Liver (tissue), 9 donors: Measurements from ENCODE around the gene PGC. TPM values are rescaled to one million over a fixed set of nuclear protein-coding genes. Genes with fewer than 3 reads are reported as not detected.

Experiments used
- DNase-seq: peaks from one replicate; pipeline ENCODE4 v3.0.0-alpha.2; 2017; ENCODE audit warnings: low spot score
- H3K27ac ChIP-seq, 2 donors: one replicate each; pipeline ENCODE4 v1.7.0; 2013; ENCODE audit warnings: inconsistent platforms in 2 of 2, low read length in 2 of 2, control low read depth in 1 of 2, low read depth in 1 of 2, mild to moderate bottlenecking in 1 of 2
- H3K27me3 ChIP-seq, 4 donors: one replicate each; pipeline versions ENCODE4 v1.6.1 to v1.7.0; 2013; ENCODE audit warnings: low read length in 3 of 4, inconsistent platforms in 1 of 4, mild to moderate bottlenecking in 1 of 4, moderate library complexity in 1 of 4; ENCODE audit not compliant: control insufficient read depth in 4 of 4, insufficient read depth in 4 of 4
- H3K36me3 ChIP-seq, 4 donors: one replicate each; pipeline versions ENCODE4 v1.6.1 to v1.7.0; 2013; ENCODE audit warnings: low read length in 3 of 4, mild to moderate bottlenecking in 3 of 4, low read depth in 1 of 4, moderate library complexity in 1 of 4; ENCODE audit not compliant: control insufficient read depth in 4 of 4, insufficient read depth in 3 of 4
- H3K4me1 ChIP-seq, 4 donors: one replicate each; pipeline versions ENCODE4 v1.6.1 to v1.7.0; 2013; ENCODE audit warnings: low read length in 3 of 4, mild to moderate bottlenecking in 3 of 4, moderate library complexity in 1 of 4; ENCODE audit not compliant: control insufficient read depth in 4 of 4, insufficient read depth in 4 of 4
- H3K4me3 ChIP-seq, 3 donors: one replicate each; pipeline versions ENCODE4 v1.6.1 to v1.7.0; 2013; ENCODE audit warnings: low read length in 3 of 3, control low read depth in 1 of 3, low read depth in 1 of 3, mild to moderate bottlenecking in 1 of 3
- H3K9ac ChIP-seq, 2 donors: one replicate each; pipeline ENCODE4 v1.7.0; 2013; ENCODE audit warnings: low read length in 2 of 2, mild to moderate bottlenecking in 2 of 2, moderate library complexity in 2 of 2, control low read depth in 1 of 2, low read depth in 1 of 2
- H3K9me3 ChIP-seq, 4 donors: one replicate each; pipeline versions ENCODE4 v1.6.1 to v1.7.0; 2013; ENCODE audit warnings: low read length in 3 of 4; ENCODE audit not compliant: control insufficient read depth in 4 of 4
- EGR1 ChIP-seq, 2 donors: IDR thresholded peaks; 2 replicates each; pipeline ENCODE4 v1.6.1; 2016 to 2018; ENCODE audit warnings: antibody characterized with exemption in 2 of 2, low read depth in 2 of 2
- FOXA1 ChIP-seq: IDR thresholded peaks from 2 replicates; pipeline ENCODE4 v1.6.1; 2016; ENCODE audit warnings: antibody characterized with exemption
- FOXA2 ChIP-seq: IDR thresholded peaks from 2 replicates; pipeline ENCODE4 v1.6.1; 2016; ENCODE audit warnings: antibody characterized with exemption
- GABPA ChIP-seq, 2 donors: IDR thresholded peaks in 1 of 2; conservative IDR thresholded peaks in 1 of 2; 2 replicates each; pipeline ENCODE4 v1.6.1; 2016; ENCODE audit warnings: antibody characterized with exemption in 2 of 2, mild to moderate bottlenecking in 1 of 2, moderate library complexity in 1 of 2
- HNF4A ChIP-seq, 2 donors: conservative IDR thresholded peaks; 2 replicates each; pipeline ENCODE4 v1.6.1; 2016; ENCODE audit warnings: antibody characterized with exemption in 2 of 2, mild to moderate bottlenecking in 2 of 2
- HNF4G ChIP-seq: IDR thresholded peaks from 2 replicates; pipeline ENCODE4 v1.6.1; 2016; ENCODE audit warnings: antibody characterized with exemption
- JUND ChIP-seq, 2 donors: IDR thresholded peaks; 2 replicates each; pipeline ENCODE4 v1.6.1; 2016; ENCODE audit warnings: antibody characterized with exemption in 2 of 2
- RAD21 ChIP-seq, 2 donors: IDR thresholded peaks; 2 replicates each; pipeline ENCODE4 v1.6.1; 2016; ENCODE audit warnings: antibody characterized with exemption in 2 of 2, mild to moderate bottlenecking in 2 of 2
- RXRA ChIP-seq, 2 donors: IDR thresholded peaks; 2 replicates each; pipeline ENCODE4 v1.6.1; 2017 to 2018; ENCODE audit warnings: antibody characterized with exemption in 2 of 2, mild to moderate bottlenecking in 1 of 2
- SP1 ChIP-seq: IDR thresholded peaks from 2 replicates; pipeline ENCODE4 v1.6.1; 2018; ENCODE audit warnings: antibody characterized with exemption, mild to moderate bottlenecking
- TAF1 ChIP-seq: conservative IDR thresholded peaks from 2 replicates; pipeline ENCODE4 v1.6.1; 2016; ENCODE audit warnings: antibody characterized with exemption, mild to moderate bottlenecking
- WGBS: extraction: QIAGEN DNeasy Blood & Tissue Kit; methylation state at CpG from one replicate; pipeline ENCODE4 v1.1.7; 2013; 5-methylcytosine and 5-hydroxymethylcytosine counted together
- polyA plus RNA-seq, 2 donors: library from polyadenylated mRNA; stranded (reverse) in 1 of 2; unstranded in 1 of 2; fragments of 200-250 nt in 1 of 2; fragments of >200 nt in 1 of 2; fragmentation: Nextera tagmentation in 1 of 2; extraction: Ambion mirVana in 1 of 2; gene quantifications; one replicate each; pipeline versions ENCODE4 v1.2.1 to v1.2.3, GENCODE V29; 2013 to 2015
- total RNA-seq, 2 donors: library from RNA; depleted of rRNA; stranded (reverse); fragments of >200 nt; gene quantifications; one replicate each; pipeline ENCODE4 v1.2.3, GENCODE V29; 2014
- TF ChIP-seq, protein P1 (sequence below): IDR thresholded peaks from 2 replicates; pipeline ENCODE4 v1.6.1; 2016; ENCODE audit warnings: antibody characterized with exemption
- TF ChIP-seq, protein P2 (sequence below): IDR thresholded peaks from 2 replicates; pipeline ENCODE4 v1.6.1; 2016; ENCODE audit warnings: antibody characterized with exemption
- TF ChIP-seq, protein P3 (sequence below): IDR thresholded peaks from 2 replicates; pipeline ENCODE4 v1.6.1; 2016; ENCODE audit warnings: antibody characterized with exemption
- TF ChIP-seq, protein P4 (sequence below): IDR thresholded peaks from 2 replicates; pipeline ENCODE4 v1.6.1; 2016; ENCODE audit warnings: antibody characterized with exemption, mild to moderate bottlenecking
- TF ChIP-seq, protein P5 (sequence below): fragments of 150-350 bp; IDR thresholded peaks from 2 replicates; pipeline ENCODE4 v1.5.1; 2017; ENCODE audit warnings: improper control_type of control experiment, low read depth, low read length; ENCODE audit not compliant: missing input control
- donor health status: healthy.
- donor health status: healthy.
- donor health status: healthy.
- donor health status: healthy.
- donor health status: healthy.

PGC gene
- total and polyA plus RNA-seq, 4 donors: 0.05 to 0.18 TPM; not detected in 2

DNA sequence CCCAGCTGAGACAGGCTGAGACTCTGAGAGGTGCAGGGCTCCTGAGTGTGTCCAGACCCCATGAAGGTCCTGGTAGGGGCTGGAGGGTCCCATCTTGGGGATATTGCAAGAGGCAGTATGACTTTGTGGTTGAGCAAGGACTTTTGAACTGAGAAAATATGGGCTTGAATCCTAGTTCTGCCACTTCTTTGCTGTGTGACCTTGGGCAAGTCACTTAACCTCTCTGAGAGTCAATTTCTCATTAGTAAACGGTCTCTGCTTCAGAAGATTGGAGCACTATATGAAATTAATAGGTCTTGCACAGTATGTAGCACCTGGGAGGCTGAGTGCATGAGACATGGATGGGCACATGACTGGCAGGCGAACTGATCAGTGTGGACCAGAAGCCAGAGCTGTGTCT, 54.5 kb downstream of the PGC start:
- Histone ChIP-seq H3K27ac (no peak overlapping the region), H3K27me3 (no peaks in the 10 kb centered on the region), H3K36me3 (peaks cover 0 to 16% (median 2%) of the 10 kb centered on the region in 4 donors), H3K4me3 (no peak overlapping the region), H3K4me1 (no peaks in the 10 kb centered on the region), H3K9ac (no peak overlapping the region), H3K9me3 (no peaks in the 10 kb centered on the region)
- WGBS: 94% methylated on average over 2 of the region's 2 CpGs
- TF ChIP-seq EGR1 (IDR thresholded peaks at IDR 0.05; ENCODE audit: low read depth in 2 of 2): no peak
- TF ChIP-seq JUND (IDR thresholded peaks at IDR 0.05): no peak
- no peak for TF ChIP-seq SP1
- TF ChIP-seq, protein P1, sequence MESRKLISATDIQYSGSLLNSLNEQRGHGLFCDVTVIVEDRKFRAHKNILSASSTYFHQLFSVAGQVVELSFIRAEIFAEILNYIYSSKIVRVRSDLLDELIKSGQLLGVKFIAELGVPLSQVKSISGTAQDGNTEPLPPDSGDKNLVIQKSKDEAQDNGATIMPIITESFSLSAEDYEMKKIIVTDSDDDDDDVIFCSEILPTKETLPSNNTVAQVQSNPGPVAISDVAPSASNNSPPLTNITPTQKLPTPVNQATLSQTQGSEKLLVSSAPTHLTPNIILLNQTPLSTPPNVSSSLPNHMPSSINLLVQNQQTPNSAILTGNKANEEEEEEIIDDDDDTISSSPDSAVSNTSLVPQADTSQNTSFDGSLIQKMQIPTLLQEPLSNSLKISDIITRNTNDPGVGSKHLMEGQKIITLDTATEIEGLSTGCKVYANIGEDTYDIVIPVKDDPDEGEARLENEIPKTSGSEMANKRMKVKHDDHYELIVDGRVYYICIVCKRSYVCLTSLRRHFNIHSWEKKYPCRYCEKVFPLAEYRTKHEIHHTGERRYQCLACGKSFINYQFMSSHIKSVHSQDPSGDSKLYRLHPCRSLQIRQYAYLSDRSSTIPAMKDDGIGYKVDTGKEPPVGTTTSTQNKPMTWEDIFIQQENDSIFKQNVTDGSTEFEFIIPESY: no peak
- no peak for TF ChIP-seq HNF4G
- no peak for TF ChIP-seq TAF1
- TF ChIP-seq RXRA (IDR thresholded peaks at IDR 0.05): no peak
- TF ChIP-seq, protein P2, sequence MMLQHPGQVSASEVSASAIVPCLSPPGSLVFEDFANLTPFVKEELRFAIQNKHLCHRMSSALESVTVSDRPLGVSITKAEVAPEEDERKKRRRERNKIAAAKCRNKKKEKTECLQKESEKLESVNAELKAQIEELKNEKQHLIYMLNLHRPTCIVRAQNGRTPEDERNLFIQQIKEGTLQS: no peak
- no peak for TF ChIP-seq RAD21 (IDR thresholded peaks at IDR 0.05)
- no peak for TF ChIP-seq FOXA1
- TF ChIP-seq, protein P3, sequence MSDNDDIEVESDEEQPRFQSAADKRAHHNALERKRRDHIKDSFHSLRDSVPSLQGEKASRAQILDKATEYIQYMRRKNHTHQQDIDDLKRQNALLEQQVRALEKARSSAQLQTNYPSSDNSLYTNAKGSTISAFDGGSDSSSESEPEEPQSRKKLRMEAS: no peak
- no peak for TF ChIP-seq HNF4A (conservative IDR thresholded peaks at IDR 0.05)
- TF ChIP-seq FOXA2: no peak
- TF ChIP-seq, protein P4, sequence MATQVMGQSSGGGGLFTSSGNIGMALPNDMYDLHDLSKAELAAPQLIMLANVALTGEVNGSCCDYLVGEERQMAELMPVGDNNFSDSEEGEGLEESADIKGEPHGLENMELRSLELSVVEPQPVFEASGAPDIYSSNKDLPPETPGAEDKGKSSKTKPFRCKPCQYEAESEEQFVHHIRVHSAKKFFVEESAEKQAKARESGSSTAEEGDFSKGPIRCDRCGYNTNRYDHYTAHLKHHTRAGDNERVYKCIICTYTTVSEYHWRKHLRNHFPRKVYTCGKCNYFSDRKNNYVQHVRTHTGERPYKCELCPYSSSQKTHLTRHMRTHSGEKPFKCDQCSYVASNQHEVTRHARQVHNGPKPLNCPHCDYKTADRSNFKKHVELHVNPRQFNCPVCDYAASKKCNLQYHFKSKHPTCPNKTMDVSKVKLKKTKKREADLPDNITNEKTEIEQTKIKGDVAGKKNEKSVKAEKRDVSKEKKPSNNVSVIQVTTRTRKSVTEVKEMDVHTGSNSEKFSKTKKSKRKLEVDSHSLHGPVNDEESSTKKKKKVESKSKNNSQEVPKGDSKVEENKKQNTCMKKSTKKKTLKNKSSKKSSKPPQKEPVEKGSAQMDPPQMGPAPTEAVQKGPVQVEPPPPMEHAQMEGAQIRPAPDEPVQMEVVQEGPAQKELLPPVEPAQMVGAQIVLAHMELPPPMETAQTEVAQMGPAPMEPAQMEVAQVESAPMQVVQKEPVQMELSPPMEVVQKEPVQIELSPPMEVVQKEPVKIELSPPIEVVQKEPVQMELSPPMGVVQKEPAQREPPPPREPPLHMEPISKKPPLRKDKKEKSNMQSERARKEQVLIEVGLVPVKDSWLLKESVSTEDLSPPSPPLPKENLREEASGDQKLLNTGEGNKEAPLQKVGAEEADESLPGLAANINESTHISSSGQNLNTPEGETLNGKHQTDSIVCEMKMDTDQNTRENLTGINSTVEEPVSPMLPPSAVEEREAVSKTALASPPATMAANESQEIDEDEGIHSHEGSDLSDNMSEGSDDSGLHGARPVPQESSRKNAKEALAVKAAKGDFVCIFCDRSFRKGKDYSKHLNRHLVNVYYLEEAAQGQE: no peak
- no peak for DNase-seq

DNA sequence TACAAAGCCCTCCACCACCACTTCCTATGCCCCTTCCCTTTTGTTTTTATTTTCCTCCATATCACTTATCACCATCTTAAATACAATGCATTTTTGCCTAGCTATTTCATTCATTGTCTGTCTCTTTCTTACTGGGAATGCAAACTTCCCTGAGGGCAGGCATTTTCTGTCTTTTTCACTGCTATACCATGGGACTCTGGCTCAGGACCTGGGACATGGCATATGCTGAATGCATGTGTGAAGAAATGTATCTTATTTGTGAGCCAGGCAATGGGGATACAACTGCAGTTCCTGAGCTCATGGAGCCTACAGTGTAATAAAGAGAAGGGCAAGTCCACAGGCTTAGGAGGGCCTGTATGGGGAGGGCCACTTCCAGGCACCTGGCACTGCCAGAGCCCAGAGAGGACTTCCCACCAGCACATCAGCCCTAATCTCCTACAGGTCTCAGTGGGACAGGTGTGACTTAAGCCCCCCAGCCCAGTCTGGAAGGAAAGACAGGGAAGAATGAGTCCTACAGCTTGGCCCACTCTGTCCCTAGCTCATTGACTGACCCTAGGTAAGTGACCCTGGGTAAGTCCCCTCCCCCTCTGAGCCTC, 55.0 kb downstream of the PGC start:
- Histone ChIP-seq H3K27me3 (no peaks in the 10 kb centered on the region), H3K4me1 (no peaks in the 10 kb centered on the region), H3K36me3 (peaks cover 0 to 21% (median 2%) of the 10 kb centered on the region in 4 donors), H3K27ac (no peak overlapping the region), H3K4me3 (no peak overlapping the region), H3K9me3 (no peaks in the 10 kb centered on the region), H3K9ac (no peak overlapping the region)
- no peak for DNase-seq
- TF ChIP-seq SP1: no peak
- TF ChIP-seq GABPA (IDR thresholded peaks at IDR 0.05 in 1 of 2, conservative IDR thresholded peaks at IDR 0.05 in 1 of 2): no peak
- TF ChIP-seq, protein P5, sequence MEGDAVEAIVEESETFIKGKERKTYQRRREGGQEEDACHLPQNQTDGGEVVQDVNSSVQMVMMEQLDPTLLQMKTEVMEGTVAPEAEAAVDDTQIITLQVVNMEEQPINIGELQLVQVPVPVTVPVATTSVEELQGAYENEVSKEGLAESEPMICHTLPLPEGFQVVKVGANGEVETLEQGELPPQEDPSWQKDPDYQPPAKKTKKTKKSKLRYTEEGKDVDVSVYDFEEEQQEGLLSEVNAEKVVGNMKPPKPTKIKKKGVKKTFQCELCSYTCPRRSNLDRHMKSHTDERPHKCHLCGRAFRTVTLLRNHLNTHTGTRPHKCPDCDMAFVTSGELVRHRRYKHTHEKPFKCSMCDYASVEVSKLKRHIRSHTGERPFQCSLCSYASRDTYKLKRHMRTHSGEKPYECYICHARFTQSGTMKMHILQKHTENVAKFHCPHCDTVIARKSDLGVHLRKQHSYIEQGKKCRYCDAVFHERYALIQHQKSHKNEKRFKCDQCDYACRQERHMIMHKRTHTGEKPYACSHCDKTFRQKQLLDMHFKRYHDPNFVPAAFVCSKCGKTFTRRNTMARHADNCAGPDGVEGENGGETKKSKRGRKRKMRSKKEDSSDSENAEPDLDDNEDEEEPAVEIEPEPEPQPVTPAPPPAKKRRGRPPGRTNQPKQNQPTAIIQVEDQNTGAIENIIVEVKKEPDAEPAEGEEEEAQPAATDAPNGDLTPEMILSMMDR: no peak
